Mesothelial cell of epicardium (in vitro differentiated cells): ENCODE results near the gene SPTLC2. TPM values are rescaled to one million over a fixed set of nuclear protein-coding genes. Genes with fewer than 3 reads are reported as not detected.
"Not testable (repeated sequence)": the region's sequence is repeated elsewhere in the genome, so short reads cannot be mapped to it uniquely, and the experiment has no call there.

Experiments used
- DNase-seq, 2 experiments: peaks; one replicate each; pipeline ENCODE4 v3.0.0; 2021; ENCODE audit warnings: low spot score in 2 of 2; ENCODE audit not compliant: unreplicated experiment in 2 of 2
- H3K27ac Mint-ChIP-seq: 2 replicates; pipeline ENCODE4 v1.8.0; 2021; ENCODE audit warnings: mixed read lengths
- H3K27me3 Mint-ChIP-seq: 2 replicates; pipeline ENCODE4 v1.8.0; 2021; ENCODE audit warnings: low read depth, mixed read lengths
- H3K36me3 Mint-ChIP-seq: 2 replicates; pipeline ENCODE4 v1.8.0; 2021; ENCODE audit warnings: mixed read lengths
- H3K4me1 Mint-ChIP-seq: 2 replicates; pipeline ENCODE4 v1.8.0; 2021; ENCODE audit warnings: mixed read lengths
- H3K4me3 Mint-ChIP-seq: 2 replicates; pipeline ENCODE4 v1.8.0; 2021; ENCODE audit warnings: mild to moderate bottlenecking, moderate library complexity, mixed read lengths
- H3K9me3 Mint-ChIP-seq: 2 replicates; pipeline ENCODE4 v1.8.0; 2021; ENCODE audit warnings: mixed read lengths
- CTCF ChIP-seq: fragments of 200-600 bp; sonication (generic); IDR thresholded peaks from one replicate; pipeline ENCODE4 v1.5.0; 2021; ENCODE audit warnings: antibody characterized with exemption; ENCODE audit not compliant: unreplicated experiment
- total RNA-seq: library from RNA; stranded (reverse); gene quantifications from 3 replicates; pipeline ENCODE4 v1.2.1, GENCODE V29; 2021

SPTLC2 gene
- 34.1 to 36.6 TPM (median 35.8 TPM) in 3 replicates for total RNA-seq

- Mint-ChIP-seq H3K27ac (peak within 1 kb of the TSS; percentile 92), H3K4me3 (peak within 1 kb of the TSS; percentile 93), H3K9me3 (no peaks in the 10 kb centered on the region), H3K36me3 (no peaks in the 10 kb centered on the region), H3K4me1 (peaks cover 37% of the 10 kb centered on the region), H3K27me3 (peaks cover 11% of the 10 kb centered on the region)
- TF ChIP-seq CTCF: no peak
- peak; percentile 94 to 97 for DNase-seq
Observed at GRCh38 chr14:77616454-77617229, at the start of gene SPTLC2. Gene SPTLC2, minus strand, starts transcription at chr14:77616637. Its CDS starts 58 bp downstream, at chr14:77616579.

- no peak for TF ChIP-seq CTCF
- H3K4me3 Mint-ChIP-seq: no peak overlapping the region
- H3K27ac Mint-ChIP-seq: peak overlapping the region; percentile 26
- no peak for DNase-seq
- H3K4me1 Mint-ChIP-seq: peaks cover 18% of the 10 kb centered on the region
- no peaks in the 10 kb centered on the region for H3K27me3 Mint-ChIP-seq
- no peaks in the 10 kb centered on the region for H3K36me3 Mint-ChIP-seq
- H3K9me3 Mint-ChIP-seq: no peaks in the 10 kb centered on the region
Observed at GRCh38 chr14:77663293-77663692, 46.9 kb upstream of the SPTLC2 start.

- H3K9me3 Mint-ChIP-seq, DNase-seq, H3K36me3 Mint-ChIP-seq, H3K27me3 Mint-ChIP-seq, H3K4me3 Mint-ChIP-seq, H3K27ac Mint-ChIP-seq: not testable (repeated sequence)
- peaks cover 18% of the 10 kb centered on the region for H3K4me1 Mint-ChIP-seq
Observed at GRCh38 chr14:77661562-77661961, 45.1 kb upstream of the SPTLC2 start.

- Mint-ChIP-seq H3K27me3 (no peaks in the 10 kb centered on the region), H3K27ac (no peak overlapping the region), H3K4me3 (no peak overlapping the region), H3K36me3 (no peaks in the 10 kb centered on the region), H3K9me3 (no peaks in the 10 kb centered on the region), H3K4me1 (peaks cover 18% of the 10 kb centered on the region)
- TF ChIP-seq CTCF: no peak
- no peak for DNase-seq
Observed at GRCh38 chr14:77660754-77661153, 44.3 kb upstream of the SPTLC2 start.

GRCh38 chr14:77659831-77660230 is 43.4 kb upstream of the SPTLC2 start:
- Mint-ChIP-seq H3K27me3 (no peaks in the 10 kb centered on the region), H3K27ac (no peak overlapping the region), H3K4me3 (no peak overlapping the region), H3K36me3 (no peaks in the 10 kb centered on the region), H3K9me3 (no peaks in the 10 kb centered on the region), H3K4me1 (peaks cover 21% of the 10 kb centered on the region)
- TF ChIP-seq CTCF: no peak
- no peak for DNase-seq

- Mint-ChIP-seq H3K4me3 (no peak overlapping the region), H3K36me3 (no peaks in the 10 kb centered on the region), H3K27ac (no peak overlapping the region), H3K9me3 (no peaks in the 10 kb centered on the region), H3K4me1 (peaks cover 17% of the 10 kb centered on the region), H3K27me3 (no peaks in the 10 kb centered on the region)
- DNase-seq: no peak
- no peak for TF ChIP-seq CTCF
Observed at GRCh38 chr14:77657280-77657679, 40.8 kb upstream of the SPTLC2 start.
